GM04503 (cell line): ENCODE data around the gene OR5W2.
"Not testable (repeated sequence)": the region's sequence is repeated elsewhere in the genome, so short reads cannot be mapped to it uniquely, and the experiment has no call there.

Experiments
- DNase-seq: peaks from one replicate; pipeline ENCODE4 v3.0.0-alpha.2; 2012; ENCODE audit warnings: low read depth

OR5W2 gene

GRCh38 chr11:55914482-55914881 is at the start of gene OR5W2:
OR5W2 (minus strand) TSS chr11:55914582; CDS start chr11:55914582, 0 bp downstream.
- no peak for DNase-seq

GRCh38 chr11:55956521-55956920 is 42.1 kb upstream of the OR5W2 start:
- DNase-seq, result no peak

- no peak for DNase-seq
Observed at GRCh38 chr11:55949330-55949729, 34.9 kb upstream of the OR5W2 start.

- peak; percentile 10 for DNase-seq
Observed at GRCh38 chr11:55942785-55943392, 28.5 kb upstream of the OR5W2 start.

- DNase-seq, result no peak
Observed at GRCh38 chr11:55936300-55936699, 21.9 kb upstream of the OR5W2 start, which contains the start of gene OR5I1. OR5I1 (minus strand) TSS chr11:55936400; CDS start chr11:55936400, 0 bp downstream.

- no peak for DNase-seq
Observed at GRCh38 chr11:55920537-55920936, 6.2 kb upstream of the OR5W2 start.

- DNase-seq, result no peak
Observed at GRCh38 chr11:55902308-55902707, 12.1 kb downstream of the OR5W2 start.

GRCh38 chr11:55895216-55895615 is 19.2 kb downstream of the OR5W2 start:
- no peak for DNase-seq

- DNase-seq, result not testable (repeated sequence)
Observed at GRCh38 chr11:55885481-55885880, 28.9 kb downstream of the OR5W2 start.

- DNase-seq, result not testable (repeated sequence)
Observed at GRCh38 chr11:55884995-55885394, 29.4 kb downstream of the OR5W2 start.

- DNase-seq, result not testable (repeated sequence)
Observed at GRCh38 chr11:55882997-55883396, 31.4 kb downstream of the OR5W2 start, which contains the start of gene TRIM51. TRIM51 (plus strand) TSS chr11:55883297; CDS start chr11:55885429, 2,132 bp downstream.

GRCh38 chr11:55873146-55873545 is 41.2 kb downstream of the OR5W2 start:
- not testable (repeated sequence) for DNase-seq

- DNase-seq, result not testable (repeated sequence)
Observed at GRCh38 chr11:55872731-55873130, 41.7 kb downstream of the OR5W2 start.

- DNase-seq, result not testable (repeated sequence)
Observed at GRCh38 chr11:55867354-55867753, 47.0 kb downstream of the OR5W2 start.
